Measurements from ENCODE around the gene ANKRD22.

ANKRD22 gene

GRCh38 chr10:88879534-88880281 is 28.1 kb upstream of the ANKRD22 start, which contains the start of gene STAMBPL1:
Gene STAMBPL1 (plus strand): TSS chr10:88880245. CDS start chr10:88901709, 21,464 bp downstream.
- TF ChIP-seq CTCF (IDR thresholded peaks at IDR 0.05; ENCODE audit: control extremely low read depth, extremely low read depth, low read depth, missing control alignments) = no peak
- ChIA-PET CTCF (interaction anchor here (0.9 to 2.3 kb wide), 10 partner anchors 9 to 151 kb away, joined by 3 to 16 read pairs (median 4); no protein-coding TSS in a partner anchor), POLR2A (interaction anchor here (0.6 to 0.9 kb wide), 2 partner anchors 22 to 718 kb away, joined by 4 to 6 read pairs; no protein-coding TSS in a partner anchor)
- DNase-seq (ENCODE audit: extremely low spot score) = peak; percentile 72

- ChIA-PET CTCF (interaction anchor here (0.8 to 2.1 kb wide), 5 partner anchors 18 to 294 kb away, joined by 3 to 9 read pairs (median 5); partner anchors contain the start of gene RNLS), POLR2A (no interaction called here)
- no peak for DNase-seq (ENCODE audit: extremely low spot score)
- no peak for TF ChIP-seq CTCF (IDR thresholded peaks at IDR 0.05; ENCODE audit: control extremely low read depth, extremely low read depth, low read depth, missing control alignments)
Observed at GRCh38 chr10:88877298-88877697, 25.7 kb upstream of the ANKRD22 start.

GRCh38 chr10:88875081-88875480 is 23.4 kb upstream of the ANKRD22 start:
- ChIA-PET POLR2A (no interaction called here), CTCF (interaction anchor here (1.1 to 2.2 kb wide), 2 partner anchors 40 to 146 kb away, joined by 3 to 6 read pairs; no protein-coding TSS in a partner anchor)
- TF ChIP-seq CTCF (IDR thresholded peaks at IDR 0.05; ENCODE audit: control extremely low read depth, extremely low read depth, low read depth, missing control alignments) = no peak
- DNase-seq (ENCODE audit: extremely low spot score) = no peak

GRCh38 chr10:88874281-88874680 is 22.6 kb upstream of the ANKRD22 start:
- ChIA-PET POLR2A (no interaction called here), CTCF (interaction anchor here (1.1 to 2.2 kb wide), 2 partner anchors 39 to 146 kb away, joined by 3 to 6 read pairs; no protein-coding TSS in a partner anchor)
- DNase-seq (ENCODE audit: extremely low spot score) = no peak
- no peak for TF ChIP-seq CTCF (IDR thresholded peaks at IDR 0.05; ENCODE audit: control extremely low read depth, extremely low read depth, low read depth, missing control alignments)

- TF ChIP-seq CTCF (IDR thresholded peaks at IDR 0.05; ENCODE audit: control extremely low read depth, extremely low read depth, low read depth, missing control alignments) = no peak
- ChIA-PET CTCF (interaction anchor here (1.0 to 2.2 kb wide), 3 partner anchors 38 to 62 kb away, joined by 3 to 6 read pairs (median 5); no protein-coding TSS in a partner anchor), POLR2A (no interaction called here)
Observed at GRCh38 chr10:88873757-88874156, 22.1 kb upstream of the ANKRD22 start.

GRCh38 chr10:88870089-88870488 is 18.4 kb upstream of the ANKRD22 start:
- ChIA-PET POLR2A (no interaction called here), CTCF (interaction anchor here (0.8 to 3.2 kb wide), 10 partner anchors 10 to 305 kb away, joined by 3 to 29 read pairs (median 5); partner anchors contain the start of gene STAMBPL1)
- TF ChIP-seq CTCF (IDR thresholded peaks at IDR 0.05; ENCODE audit: control extremely low read depth, extremely low read depth, low read depth, missing control alignments) = no peak
- no peak for DNase-seq (ENCODE audit: extremely low spot score)

More at GRCh38 chr10:88873757-88874156, 22.1 kb upstream of the ANKRD22 start:
- DNase-seq (ENCODE audit: extremely low spot score) = no peak
